Thyroid gland (tissue), 4 donors: Measurements from ENCODE around the gene SLC17A9. TPM values are rescaled to one million over a fixed set of nuclear protein-coding genes. Genes with fewer than 3 reads are reported as not detected.

Experiments
- DNase-seq, 2 donors: peaks; one replicate each; pipeline ENCODE4 v3.0.0-alpha.2; 2019
- H3K27ac ChIP-seq, 3 donors: fragments of 200-600 bp; sonication (generic); 1 replicate in 2 of 3; 2 replicates in 1 of 3; pipeline ENCODE4 v1.5.1; 2016 to 2019; ENCODE audit warnings: mild to moderate bottlenecking in 1 of 3, moderate library complexity in 1 of 3
- H3K27me3 ChIP-seq: fragments of 200-600 bp; sonication (generic); one replicate; pipeline ENCODE4 v1.5.1; 2019
- H3K36me3 ChIP-seq, 2 donors: fragments of 200-600 bp; sonication (generic); one replicate each; pipeline ENCODE4 v1.5.1; 2016 to 2019
- H3K4me1 ChIP-seq, 2 donors: fragments of 200-600 bp; sonication (generic); one replicate each; pipeline ENCODE4 v1.5.1; 2017 to 2019
- H3K4me3 ChIP-seq, 3 donors: fragments of 200-600 bp; sonication (generic); replicated peaks in 1 of 3; 1 replicate in 2 of 3; 2 replicates in 1 of 3; pipeline ENCODE4 v1.5.1; 2016; ENCODE audit warnings: mild to moderate bottlenecking in 1 of 3
- H3K9me3 ChIP-seq: fragments of 200-600 bp; sonication (generic); one replicate; pipeline ENCODE4 v1.5.1; 2017
- CTCF ChIP-seq, 6 experiments: fragments of 200-600 bp in 3 of 6; fragments of 450-650 bp in 3 of 6; sonication (generic) in 3 of 6; IDR thresholded peaks; one replicate each; pipeline ENCODE4 v1.5.1; 2016 to 2019; ENCODE audit warnings: antibody characterized with exemption in 6 of 6, mild to moderate bottlenecking in 2 of 6, inconsistent platforms in 1 of 6, moderate library complexity in 1 of 6
- POLR2A ChIP-seq, 2 donors: fragments of 450-650 bp; IDR thresholded peaks; one replicate each; pipeline ENCODE4 v1.6.1; 2017; ENCODE audit warnings: antibody characterized with exemption in 2 of 2, mild to moderate bottlenecking in 2 of 2, moderate library complexity in 1 of 2
- WGBS, 2 donors: methylation state at CpG; one replicate each; pipeline ENCODE4 v1.1.5; 2017; 5-methylcytosine and 5-hydroxymethylcytosine counted together
- intact Hi-C: fragments of 100-400 bp; cut with DNase I; formaldehyde crosslinking; loops from one replicate; pipeline ENCODE4 v1.15.1; 2023
- total RNA-seq, 4 donors: library from RNA; depleted of rRNA; stranded (reverse); fragments of >200 nt; gene quantifications; one replicate each; pipeline ENCODE4 v1.2.3, GENCODE V29; 2016

The SLC17A9 gene
- total RNA-seq, 4 donors from 2014 or later = 0.68 to 1.6 (median 1.00) TPM

GRCh38 chr20:63017826-63018411, 65.4 kb downstream of the SLC17A9 start:
- peaks cover 4% of the 10 kb centered on the region for H3K27me3 ChIP-seq
- TF ChIP-seq POLR2A (IDR thresholded peaks at IDR 0.05) (no peak), CTCF (IDR thresholded peaks at IDR 0.05) (no peak)
- intact Hi-C loops = no loop called here
- no peak overlapping the region for H3K27ac ChIP-seq
- DNase-seq = no peak
- WGBS, 2 donors = 93 to 95% methylated on average over 3 to 11 of the region's 25 CpGs
- no peak overlapping the region for H3K4me3 ChIP-seq
- H3K4me1 ChIP-seq = no peaks in the 10 kb centered on the region
- H3K36me3 ChIP-seq = no peaks in the 10 kb centered on the region
- no peaks in the 10 kb centered on the region for H3K9me3 ChIP-seq

Other genes starting within 250 kb of the SLC17A9 start
- gene NTSR1, start 243.9 kb upstream of the SLC17A9 start, total RNA-seq = under 1 TPM in 1 of 4 donors, not detected in 3; 0.67 TPM
- 10 to 100 TPM in 3 of 4 donors, 1 to 10 TPM in 1; 9.9 to 14.6 (median 12.4) TPM for gene MRGBP, start 156.2 kb upstream of the SLC17A9 start, total RNA-seq
- 10 to 100 TPM; 50.0 to 67.6 (median 63.7) TPM for gene OGFR, start 147.9 kb upstream of the SLC17A9 start, total RNA-seq
- gene COL9A3, start 135.7 kb upstream of the SLC17A9 start, total RNA-seq = 100 to 1,000 TPM in 1 of 4 donors, 10 to 100 TPM in 2, 1 to 10 TPM in 1; 5.3 to 113 (median 62.8) TPM
- gene TCFL5, start 90.9 kb upstream of the SLC17A9 start, total RNA-seq = 10 to 100 TPM; 15.3 to 26.6 (median 20.6) TPM
- 10 to 100 TPM; 67.7 to 92.9 (median 72.2) TPM for gene DIDO1, start 26.2 kb upstream of the SLC17A9 start, total RNA-seq
- 10 to 100 TPM; 30.3 to 38.5 (median 34.5) TPM for gene GID8, start 14.6 kb upstream of the SLC17A9 start, total RNA-seq
- gene BHLHE23, start 54.3 kb downstream of the SLC17A9 start, total RNA-seq = not detected